Osteocyte (in vitro differentiated cells): ENCODE measurements around the gene IGF1R. TPM values are rescaled to one million over a fixed set of nuclear protein-coding genes. Genes with fewer than 3 reads are reported as not detected.

ENCODE experiments used
- DNase-seq: peaks from one replicate; pipeline ENCODE4 v3.0.0; 2021; ENCODE audit warnings: mixed read lengths; ENCODE audit not compliant: unreplicated experiment; ENCODE audit errors: extremely low spot score
- H3K27ac Mint-ChIP-seq: one replicate; pipeline ENCODE4 v1.8.0; 2021; ENCODE audit warnings: mild to moderate bottlenecking, mixed read lengths; ENCODE audit not compliant: unreplicated experiment
- H3K27me3 Mint-ChIP-seq: one replicate; pipeline ENCODE4 v1.8.0; 2021; ENCODE audit warnings: mixed read lengths; ENCODE audit not compliant: unreplicated experiment
- H3K36me3 Mint-ChIP-seq: one replicate; pipeline ENCODE4 v1.8.0; 2021; ENCODE audit warnings: mixed read lengths; ENCODE audit not compliant: unreplicated experiment
- H3K4me1 Mint-ChIP-seq: one replicate; pipeline ENCODE4 v1.8.0; 2021; ENCODE audit warnings: mixed read lengths; ENCODE audit not compliant: unreplicated experiment
- H3K4me3 Mint-ChIP-seq: one replicate; pipeline ENCODE4 v1.8.0; 2021; ENCODE audit warnings: mild to moderate bottlenecking, moderate library complexity, mixed read lengths; ENCODE audit not compliant: unreplicated experiment
- H3K9me3 Mint-ChIP-seq: one replicate; pipeline ENCODE4 v1.8.0; 2021; ENCODE audit warnings: mixed read lengths; ENCODE audit not compliant: unreplicated experiment
- CTCF ChIP-seq: fragments of 200-600 bp; sonication (generic); IDR thresholded peaks from 2 replicates; pipeline ENCODE4 v1.5.0; 2021; ENCODE audit warnings: antibody characterized with exemption, mild to moderate bottlenecking, moderate library complexity
- total RNA-seq: library from RNA; stranded (reverse); gene quantifications from 2 replicates; pipeline ENCODE4 v1.2.1, GENCODE V29; 2021

The IGF1R gene
- total RNA-seq, 1 donor from 2014 or later: 174 TPM

DNA sequence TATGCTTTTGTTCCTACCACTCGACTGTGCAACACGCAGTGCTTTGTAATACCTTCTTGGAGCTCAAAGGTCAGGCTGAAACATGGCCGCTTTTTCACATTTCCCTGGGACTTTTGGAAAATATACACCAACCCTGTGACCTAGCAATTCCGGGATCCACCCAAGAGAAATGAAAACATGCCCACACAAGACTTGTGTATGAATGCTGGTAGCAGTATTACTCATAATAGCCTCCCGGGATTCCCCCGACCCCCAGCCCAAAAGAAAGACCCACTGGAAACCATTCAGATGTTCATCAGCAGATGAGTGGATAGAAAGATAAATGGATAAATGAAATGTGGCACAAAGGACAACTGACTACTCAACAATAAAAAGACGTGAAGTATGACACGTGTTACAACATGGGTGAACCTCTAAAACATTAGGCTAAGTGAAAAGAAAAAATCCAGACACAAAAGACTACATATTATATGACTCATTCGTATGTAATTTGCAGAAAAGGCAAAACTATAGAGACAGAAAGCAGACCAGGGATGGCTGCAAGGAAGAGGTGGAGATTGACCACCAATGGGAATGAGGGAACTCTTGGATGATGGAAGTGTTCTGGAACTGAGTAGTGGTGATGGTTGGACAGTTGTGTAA lies 255.2 kb downstream of the IGF1R start:
- no peaks in the 10 kb centered on the region for H3K27me3 Mint-ChIP-seq
- H3K9me3 Mint-ChIP-seq: no peaks in the 10 kb centered on the region
- H3K4me1 Mint-ChIP-seq: peaks cover 93% of the 10 kb centered on the region
- DNase-seq: no peak
- H3K4me3 Mint-ChIP-seq: peak overlapping the region; percentile 56
- peak overlapping the region; percentile 98 for H3K27ac Mint-ChIP-seq
- TF ChIP-seq CTCF: no peak
- peaks cover 14% of the 10 kb centered on the region for H3K36me3 Mint-ChIP-seq

- TF ChIP-seq CTCF: peak; percentile 70
- Mint-ChIP-seq H3K27ac (peak overlapping the region; percentile 98), H3K27me3 (no peaks in the 10 kb centered on the region), H3K4me3 (no peak overlapping the region), H3K36me3 (peaks cover 19% of the 10 kb centered on the region), H3K9me3 (no peaks in the 10 kb centered on the region), H3K4me1 (peaks cover 84% of the 10 kb centered on the region)
- no peak for DNase-seq
These were observed 256.2 kb downstream of the IGF1R start for GRCh38 chr15:98904544-98904943.

GRCh38 chr15:98905963-98906711 lies 257.8 kb downstream of the IGF1R start:
- DNase-seq: no peak
- H3K36me3 Mint-ChIP-seq: peaks cover 28% of the 10 kb centered on the region
- no peaks in the 10 kb centered on the region for H3K27me3 Mint-ChIP-seq
- TF ChIP-seq CTCF: no peak
- peaks cover 68% of the 10 kb centered on the region for H3K4me1 Mint-ChIP-seq
- H3K27ac Mint-ChIP-seq: peak overlapping the region; percentile 65
- H3K4me3 Mint-ChIP-seq: no peak overlapping the region
- H3K9me3 Mint-ChIP-seq: no peaks in the 10 kb centered on the region

DNA sequence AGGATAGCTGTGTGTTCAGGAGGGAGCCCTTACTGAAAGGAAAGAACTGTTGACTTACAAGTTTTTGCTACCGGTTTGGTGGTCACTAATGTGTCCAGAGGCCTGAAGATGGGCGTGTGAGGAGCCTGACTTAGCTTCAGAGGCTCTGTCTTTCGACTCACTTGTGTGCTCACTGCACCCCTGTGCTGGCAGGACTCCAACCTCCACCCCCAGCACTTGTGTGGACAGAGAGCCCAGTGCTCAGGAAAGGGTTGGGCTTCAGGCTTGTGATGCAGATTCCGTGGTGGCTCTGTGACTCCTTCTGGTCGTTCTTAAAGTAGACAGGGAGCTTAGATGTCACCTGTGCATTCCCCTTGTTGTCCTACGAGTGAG lies 258.4 kb downstream of the IGF1R start:
- no peak overlapping the region for H3K4me3 Mint-ChIP-seq
- DNase-seq: no peak
- TF ChIP-seq CTCF: no peak
- no peaks in the 10 kb centered on the region for H3K27me3 Mint-ChIP-seq
- H3K9me3 Mint-ChIP-seq: no peaks in the 10 kb centered on the region
- peak overlapping the region; percentile 65 for H3K27ac Mint-ChIP-seq
- peaks cover 62% of the 10 kb centered on the region for H3K4me1 Mint-ChIP-seq
- peaks cover 26% of the 10 kb centered on the region for H3K36me3 Mint-ChIP-seq

GRCh38 chr15:98907927-98908471 lies 259.7 kb downstream of the IGF1R start:
- no peak for DNase-seq
- H3K4me1 Mint-ChIP-seq: peaks cover 49% of the 10 kb centered on the region
- no peak overlapping the region for H3K4me3 Mint-ChIP-seq
- no peak for TF ChIP-seq CTCF
- no peaks in the 10 kb centered on the region for H3K9me3 Mint-ChIP-seq
- H3K27ac Mint-ChIP-seq: peak overlapping the region; percentile 3
- H3K27me3 Mint-ChIP-seq: no peaks in the 10 kb centered on the region
- H3K36me3 Mint-ChIP-seq: peaks cover 35% of the 10 kb centered on the region
